ENCODE measurements around the gene MAZ. TPM values are rescaled to one million over a fixed set of nuclear protein-coding genes. Genes with fewer than 3 reads are reported as not detected.

MAZ gene
- total and polyA plus RNA-seq, 2 of the 13 experiments (the other 11 are each of a cell fraction or from before 2014, with no cell fraction given) = 203 to 277 TPM

DNA sequence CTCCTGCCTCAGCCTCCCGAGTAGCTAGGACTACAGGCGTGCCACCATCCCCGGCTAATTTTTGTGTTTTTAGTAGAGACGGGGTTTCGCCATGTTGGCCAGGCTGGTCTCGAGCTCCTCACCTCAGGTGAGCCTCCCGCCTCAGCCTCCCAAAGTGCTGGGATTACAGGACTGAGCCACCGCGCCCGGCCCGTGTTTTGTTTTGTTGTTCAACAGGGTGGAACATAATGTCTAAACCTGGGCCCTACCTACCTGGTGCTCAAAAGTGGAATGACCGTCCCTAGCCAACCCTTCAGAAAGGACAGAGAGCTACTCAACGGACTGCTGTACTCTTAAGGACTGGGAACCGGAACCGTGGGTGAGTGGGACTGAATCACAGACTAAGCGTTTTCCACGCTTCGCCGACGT is 16.6 kb upstream of the MAZ start (continued):
- TF ChIP-seq ATM (IDR thresholded peaks at IDR 0.05; ENCODE audit: borderline replicate concordance) (no peak), ZNF766 (CRISPR knock-in tag; IDR thresholded peaks at IDR 0.05; ENCODE audit: borderline replicate concordance) (0 out of 2 replicates have a peak, but pooled peaks have one; percentile 4), ZSCAN25 (CRISPR knock-in tag; IDR thresholded peaks at IDR 0.05) (no peak), ZNF276 (CRISPR knock-in tag; IDR thresholded peaks at IDR 0.05; ENCODE audit: low read depth) (peak; percentile 15; the same call in 1 of the 2 replicates), FLYWCH1 (CRISPR knock-in tag; IDR thresholded peaks at IDR 0.05) (peak; percentile 86; the same call in 1 of the 2 replicates), ZNF335 (CRISPR knock-in tag; IDR thresholded peaks at IDR 0.05) (no peak), ZSCAN22 (CRISPR knock-in tag; IDR thresholded peaks at IDR 0.05) (no peak), IKZF1 (IDR thresholded peaks at IDR 0.05) (no peak), CERS6 (CRISPR knock-in tag; IDR thresholded peaks at IDR 0.05) (0 out of 2 replicates have a peak, but pooled peaks have one; percentile 35), ZNF260 (CRISPR knock-in tag; IDR thresholded peaks at IDR 0.05; ENCODE audit: borderline replicate concordance, low read depth) (0 out of 2 replicates have a peak, but pooled peaks have one; percentile 77), NR2F2 (IDR thresholded peaks at IDR 0.05; ENCODE audit: borderline replicate concordance, low read depth) (no peak), ZBTB46 (CRISPR knock-in tag; IDR thresholded peaks at IDR 0.05; ENCODE audit: borderline replicate concordance) (0 out of 2 replicates have a peak, but pooled peaks have one; percentile 13), FUBP1 (CRISPR knock-in tag; IDR thresholded peaks at IDR 0.05; ENCODE audit: borderline replicate concordance) (no peak), ZMAT3 (CRISPR knock-in tag; conservative IDR thresholded peaks at IDR 0.05) (0 out of 2 replicates have a peak, but pooled peaks have one; percentile 4), ATF7-NPFF (CRISPR knock-in tag; IDR thresholded peaks at IDR 0.05; ENCODE audit: low read depth) (no peak), RCOR2 (CRISPR knock-in tag; IDR thresholded peaks at IDR 0.05) (0 out of 2 replicates have a peak, but pooled peaks have one; percentile 14)
- TF ChIP-seq, protein P1, sequence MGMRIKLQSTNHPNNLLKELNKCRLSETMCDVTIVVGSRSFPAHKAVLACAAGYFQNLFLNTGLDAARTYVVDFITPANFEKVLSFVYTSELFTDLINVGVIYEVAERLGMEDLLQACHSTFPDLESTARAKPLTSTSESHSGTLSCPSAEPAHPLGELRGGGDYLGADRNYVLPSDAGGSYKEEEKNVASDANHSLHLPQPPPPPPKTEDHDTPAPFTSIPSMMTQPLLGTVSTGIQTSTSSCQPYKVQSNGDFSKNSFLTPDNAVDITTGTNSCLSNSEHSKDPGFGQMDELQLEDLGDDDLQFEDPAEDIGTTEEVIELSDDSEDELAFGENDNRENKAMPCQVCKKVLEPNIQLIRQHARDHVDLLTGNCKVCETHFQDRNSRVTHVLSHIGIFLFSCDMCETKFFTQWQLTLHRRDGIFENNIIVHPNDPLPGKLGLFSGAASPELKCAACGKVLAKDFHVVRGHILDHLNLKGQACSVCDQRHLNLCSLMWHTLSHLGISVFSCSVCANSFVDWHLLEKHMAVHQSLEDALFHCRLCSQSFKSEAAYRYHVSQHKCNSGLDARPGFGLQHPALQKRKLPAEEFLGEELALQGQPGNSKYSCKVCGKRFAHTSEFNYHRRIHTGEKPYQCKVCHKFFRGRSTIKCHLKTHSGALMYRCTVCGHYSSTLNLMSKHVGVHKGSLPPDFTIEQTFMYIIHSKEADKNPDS (CRISPR knock-in tag; IDR thresholded peaks at IDR 0.05) = 0 out of 2 replicates have a peak, but pooled peaks have one; percentile 27

All from HepG2 (cell line).